ENCODE results near the gene NF1.

- no peak for TF ChIP-seq CTCF (IDR thresholded peaks at IDR 0.05; ENCODE audit: insufficient read depth, low read length, poor library complexity, severe bottlenecking)
- TF ChIP-seq EZH2phosphoT487 (conservative IDR thresholded peaks at IDR 0.05; ENCODE audit: low read length), result no peak
Measured at GRCh38 chr17:31293581-31293980, 198.8 kb downstream of the NF1 start.

All from SU-DHL-6 (cell line).